ENCODE results near the gene PRG3. TPM values are rescaled to one million over a fixed set of nuclear protein-coding genes. Genes with fewer than 3 reads are reported as not detected.

PRG3 gene
- total and polyA plus RNA-seq, 2 of the 13 experiments (the other 11 are each of a cell fraction or from before 2014, with no cell fraction given), result not detected

- TF ChIP-seq ZNF615 (CRISPR knock-in tag; IDR thresholded peaks at IDR 0.05; ENCODE audit: borderline replicate concordance) (0 out of 2 replicates have a peak, but pooled peaks have one; percentile 12), NFE2L1 (CRISPR knock-in tag; IDR thresholded peaks at IDR 0.05; ENCODE audit: borderline replicate concordance) (no peak), HNRNPH1 (optimal IDR thresholded peaks at IDR 0.05; ENCODE audit: low read depth, low read length) (no peak), POGK (CRISPR knock-in tag; conservative IDR thresholded peaks at IDR 0.05) (no peak), ZNF230 (CRISPR knock-in tag; IDR thresholded peaks at IDR 0.05) (no peak; the same call in 1 of the 2 replicates), ZNF160 (CRISPR knock-in tag; IDR thresholded peaks at IDR 0.05) (no peak), ZSCAN21 (CRISPR knock-in tag; IDR thresholded peaks at IDR 0.05; ENCODE audit: borderline replicate concordance) (no peak; the same call in 1 of the 2 replicates), TRIM24 (CRISPR knock-in tag; IDR thresholded peaks at IDR 0.05) (no peak), TEF (CRISPR knock-in tag; IDR thresholded peaks at IDR 0.05) (no peak), ZNF281 (CRISPR knock-in tag; IDR thresholded peaks at IDR 0.05; ENCODE audit: borderline replicate concordance) (0 out of 2 replicates have a peak, but pooled peaks have one; percentile 5), STAT5B (CRISPR knock-in tag; IDR thresholded peaks at IDR 0.05) (no peak), TCF7L2 (IDR thresholded peaks at IDR 0.05; ENCODE audit: low read depth, low read length) (no peak), EZH2 (conservative IDR thresholded peaks at IDR 0.05; ENCODE audit: low read depth, low read length) (no peak), HNF4G (IDR thresholded peaks at IDR 0.05; ENCODE audit: borderline replicate concordance, low read depth, low read length) (no peak), HNF4G (CRISPR knock-in tag; IDR thresholded peaks at IDR 0.05; ENCODE audit: borderline replicate concordance, low read depth) (no peak), ZNF770 (CRISPR knock-in tag; IDR thresholded peaks at IDR 0.05) (no peak), ZNF513 (CRISPR knock-in tag; conservative IDR thresholded peaks at IDR 0.05) (no peak), CREBL2 (CRISPR knock-in tag; IDR thresholded peaks at IDR 0.05; ENCODE audit: borderline replicate concordance) (no peak), GATA4 (IDR thresholded peaks at IDR 0.05; ENCODE audit: borderline replicate concordance, low read depth) (no peak)
These were observed 45.4 kb downstream of the PRG3 start, which contains the start of gene SSRP1 (continued) for GRCh38 chr11:57335343-57336110.

All from HepG2 (cell line).